Measurements from ENCODE around the gene C1QBP.

The C1QBP gene, protein sequence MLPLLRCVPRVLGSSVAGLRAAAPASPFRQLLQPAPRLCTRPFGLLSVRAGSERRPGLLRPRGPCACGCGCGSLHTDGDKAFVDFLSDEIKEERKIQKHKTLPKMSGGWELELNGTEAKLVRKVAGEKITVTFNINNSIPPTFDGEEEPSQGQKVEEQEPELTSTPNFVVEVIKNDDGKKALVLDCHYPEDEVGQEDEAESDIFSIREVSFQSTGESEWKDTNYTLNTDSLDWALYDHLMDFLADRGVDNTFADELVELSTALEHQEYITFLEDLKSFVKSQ

DNA sequence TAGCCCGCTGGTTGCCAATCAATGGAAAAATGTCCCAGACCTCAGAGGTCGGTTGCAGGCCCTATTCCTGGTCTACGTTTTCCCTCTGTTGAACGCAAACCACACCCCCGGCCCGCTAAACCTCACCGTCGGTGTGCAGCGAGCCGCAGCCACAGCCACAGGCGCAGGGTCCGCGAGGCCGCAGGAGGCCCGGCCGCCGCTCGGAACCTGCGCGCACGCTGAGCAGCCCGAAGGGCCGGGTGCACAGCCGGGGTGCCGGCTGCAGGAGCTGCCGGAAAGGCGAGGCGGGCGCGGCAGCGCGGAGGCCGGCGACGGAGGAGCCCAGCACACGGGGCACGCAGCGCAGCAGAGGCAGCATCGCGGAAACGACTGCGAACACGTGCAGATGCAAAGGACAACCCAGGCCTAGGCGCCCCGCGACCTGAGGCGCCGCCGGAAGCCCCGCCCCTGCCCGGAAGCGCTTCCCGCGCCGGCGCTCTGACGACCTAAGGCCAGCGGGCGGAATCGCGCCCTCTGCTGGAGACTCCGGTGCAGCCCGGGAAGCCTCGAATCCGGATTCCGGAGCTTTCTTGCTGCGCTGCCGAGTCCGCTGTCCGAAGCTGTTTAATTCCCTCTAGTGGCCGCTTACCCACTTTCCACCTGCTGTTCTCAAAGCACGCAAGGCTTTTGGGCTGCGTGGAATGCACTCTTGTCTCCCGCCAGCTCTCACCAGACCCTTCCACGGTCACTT is at the start of gene C1QBP:
Gene C1QBP (minus strand): TSS at position 440 of the 730 bp plus-strand sequence. CDS start 82 bp downstream, at position 358.
- no peak for FAIRE-seq

DNA sequence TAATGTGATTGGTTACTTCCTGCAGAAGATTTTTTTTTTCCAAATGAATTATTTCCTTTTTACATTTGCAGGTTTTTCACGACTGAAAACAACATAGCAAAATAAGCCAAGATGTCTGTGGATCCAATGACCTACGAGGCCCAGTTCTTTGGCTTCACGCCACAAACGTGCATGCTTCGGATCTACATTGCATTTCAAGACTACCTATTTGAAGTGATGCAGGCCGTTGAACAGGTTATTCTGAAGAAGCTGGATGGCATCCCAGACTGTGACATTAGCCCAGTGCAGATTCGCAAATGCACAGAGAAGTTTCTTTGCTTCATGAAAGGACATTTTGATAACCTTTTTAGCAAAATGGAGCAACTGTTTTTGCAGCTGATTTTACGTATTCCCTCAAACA is 49.8 kb upstream of the C1QBP start:
- no peak for FAIRE-seq

GRCh38 chr17:5486206-5487124 is 47.5 kb upstream of the C1QBP start, which contains the start of gene MIS12:
Gene MIS12, plus strand, starts transcription at chr17:5486566. Its CDS starts 2,297 bp downstream, at chr17:5488863.
- no peak for FAIRE-seq

- no peak for FAIRE-seq
Measured at GRCh38 chr17:5485270-5486205, 46.6 kb upstream of the C1QBP start, which contains the start of gene DERL2. Gene DERL2, minus strand, starts transcription at chr17:5486178. Its CDS starts 17 bp downstream, at chr17:5486161.

DNA sequence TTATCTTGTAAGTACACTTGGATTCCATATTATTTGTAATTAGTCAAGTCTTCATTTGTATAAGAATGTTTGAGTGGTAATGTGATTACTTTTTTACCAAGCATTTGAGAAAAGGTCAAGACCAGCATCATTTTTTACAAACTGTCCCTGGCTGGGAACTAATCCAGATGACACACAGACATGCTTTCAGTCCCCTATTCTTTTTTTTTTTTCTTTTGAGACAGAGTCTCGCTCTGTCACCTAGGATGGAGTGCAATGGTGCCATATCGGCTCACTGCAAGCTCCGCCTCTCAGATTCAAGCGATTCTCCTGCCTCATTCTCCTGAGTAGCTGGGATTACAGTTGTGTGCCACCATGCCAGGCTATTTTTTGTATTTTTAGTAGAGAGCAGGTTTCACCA is 42.5 kb upstream of the C1QBP start:
- FAIRE-seq, result peak; percentile 21

- FAIRE-seq, result no peak
Measured at GRCh38 chr17:5480962-5481361, 42.0 kb upstream of the C1QBP start.

DNA sequence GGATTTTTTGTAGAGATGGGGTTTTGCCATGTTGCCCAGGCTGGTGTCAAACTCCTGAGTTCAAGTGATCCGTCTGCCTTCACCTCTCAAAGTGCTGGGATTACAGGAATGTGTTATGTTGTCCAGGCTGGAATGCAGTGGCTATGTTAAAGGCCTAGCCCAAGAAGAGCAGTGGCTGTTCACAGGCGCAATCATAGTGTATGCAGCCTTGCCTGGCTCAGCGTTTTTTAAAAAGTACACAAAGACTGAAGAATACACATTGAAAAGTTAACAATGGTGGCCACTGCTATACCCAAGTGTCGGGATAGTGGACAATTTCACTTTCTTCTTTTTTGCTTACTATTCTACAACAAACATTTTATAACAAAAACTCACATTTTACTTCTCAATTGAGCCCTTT is 40.0 kb upstream of the C1QBP start:
- no peak for FAIRE-seq

GRCh38 chr17:5473906-5474305 is 35.0 kb upstream of the C1QBP start:
- no peak for FAIRE-seq

DNA sequence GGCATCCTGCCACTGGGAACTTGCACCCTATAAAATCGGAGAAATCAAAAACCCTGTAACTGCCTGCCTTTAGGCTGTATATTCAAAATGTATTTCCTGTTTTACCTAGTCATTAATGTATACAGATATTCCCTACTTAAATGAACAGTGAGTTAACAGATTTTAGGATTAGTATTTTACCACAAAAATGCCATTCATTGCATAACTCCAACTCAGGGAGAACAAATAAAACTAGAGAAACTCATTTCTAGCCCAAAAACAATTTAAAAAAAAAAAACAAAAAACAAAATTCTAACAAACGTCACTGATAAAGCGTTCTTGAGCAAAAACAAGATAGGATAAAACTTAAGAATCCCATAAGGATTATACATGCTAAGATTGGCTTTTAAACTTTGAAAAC is 33.6 kb upstream of the C1QBP start:
- no peak for FAIRE-seq

- FAIRE-seq, result no peak
Measured at GRCh38 chr17:5468075-5468473, 29.1 kb upstream of the C1QBP start.

GRCh38 chr17:5467416-5467815 is 28.5 kb upstream of the C1QBP start:
- no peak for FAIRE-seq

DNA sequence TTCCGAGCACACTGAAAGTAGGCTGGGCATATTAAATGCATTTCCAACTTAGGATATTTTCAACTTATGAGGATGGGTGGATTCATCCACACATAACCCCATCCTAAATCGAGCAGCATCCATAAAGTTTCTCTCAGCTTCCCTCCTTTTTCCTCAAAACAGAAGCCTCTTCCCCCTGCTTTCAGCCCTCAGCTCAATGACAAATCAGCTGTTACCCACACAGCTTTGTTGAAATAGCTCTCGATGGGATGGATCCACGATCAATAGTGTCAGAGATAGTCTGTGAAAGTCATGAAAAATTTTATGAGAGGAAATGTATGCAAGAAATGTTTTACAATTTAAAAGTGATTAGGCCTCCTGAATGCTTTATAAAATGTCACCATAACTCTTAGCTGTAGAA is 27.3 kb upstream of the C1QBP start:
- FAIRE-seq, result no peak

DNA sequence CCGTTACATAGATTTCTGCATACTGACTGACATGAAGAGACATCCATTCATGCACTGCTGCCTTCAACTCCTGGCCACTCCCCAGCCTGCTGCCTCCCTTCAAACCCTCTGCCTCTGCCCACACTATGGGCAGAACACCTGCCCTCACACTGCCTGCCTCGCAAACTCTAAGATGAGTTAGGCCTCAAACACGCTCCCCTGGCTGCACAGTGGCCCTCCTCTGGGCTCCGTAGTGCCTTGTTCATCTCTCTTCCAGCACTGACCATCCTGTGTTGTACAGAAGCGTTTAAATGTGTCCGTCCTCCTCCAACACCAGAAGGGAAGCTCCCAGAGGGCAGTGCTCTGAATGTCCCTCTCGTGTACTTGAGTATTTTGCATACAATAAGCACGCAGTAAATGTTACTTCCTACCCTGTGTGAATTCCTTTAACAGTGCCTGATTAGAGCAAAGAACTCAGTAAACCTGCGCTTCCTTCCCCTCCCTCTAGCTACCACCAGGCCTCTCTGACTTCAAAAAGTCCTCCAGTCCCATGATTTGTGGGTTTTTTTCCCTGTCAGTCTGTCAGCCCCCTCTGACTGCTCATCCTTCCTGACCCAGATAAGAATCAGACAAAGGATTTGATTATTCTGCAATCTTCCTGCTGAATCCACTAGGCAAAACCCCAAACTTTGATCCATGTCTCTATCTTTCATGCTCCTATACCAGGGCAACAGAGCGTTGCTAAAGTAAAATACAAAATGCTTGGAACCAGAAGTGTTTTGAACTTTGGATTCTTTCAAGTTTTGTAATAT is 26.0 kb upstream of the C1QBP start:
- FAIRE-seq, result no peak

GRCh38 chr17:5446786-5447185 is 7.8 kb upstream of the C1QBP start:
- FAIRE-seq, result no peak

- no peak for FAIRE-seq
Measured at GRCh38 chr17:5444209-5444608, 5.3 kb upstream of the C1QBP start.

DNA sequence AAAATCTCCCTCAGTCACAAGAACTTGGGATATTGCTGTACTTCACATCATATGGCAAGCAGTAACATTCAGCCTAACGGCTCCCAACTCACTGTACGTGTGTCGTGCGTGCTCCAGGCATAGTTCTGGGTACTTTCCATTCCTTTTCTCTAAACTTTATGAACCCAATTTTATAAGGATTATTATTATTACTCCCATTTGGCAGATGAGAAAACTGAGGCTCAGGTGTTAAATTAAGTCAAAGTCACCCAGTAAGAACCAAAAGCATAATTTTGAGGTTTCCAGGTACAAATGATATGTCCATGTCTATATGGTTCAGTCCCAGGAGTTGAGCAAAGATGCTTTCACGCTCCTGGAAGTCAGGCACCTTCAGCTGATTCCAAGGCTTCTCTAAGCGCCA is 4.8 kb upstream of the C1QBP start:
- no peak for FAIRE-seq

DNA sequence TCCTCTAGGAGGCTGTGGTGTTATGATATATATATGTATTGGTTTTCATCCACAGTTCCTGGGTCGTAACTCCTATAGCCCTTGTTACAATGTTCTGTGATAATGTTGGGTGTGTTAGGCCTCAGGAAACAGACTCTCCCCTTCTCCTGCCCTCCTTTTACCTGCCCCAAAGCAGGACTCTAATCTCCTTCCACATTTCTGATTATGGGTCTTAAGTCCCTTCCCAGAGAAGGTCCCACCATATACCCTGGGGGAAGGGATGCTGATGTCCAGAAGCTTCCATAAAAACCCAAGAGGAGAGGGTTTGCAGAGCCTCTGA is 450 bp upstream of the C1QBP start:
- no peak for FAIRE-seq

GRCh38 chr17:5437721-5438317 is 1.1 kb downstream of the C1QBP start:
- no peak for FAIRE-seq

GRCh38 chr17:5435781-5436315 is 3.1 kb downstream of the C1QBP start:
- peak; percentile 85 for FAIRE-seq

DNA sequence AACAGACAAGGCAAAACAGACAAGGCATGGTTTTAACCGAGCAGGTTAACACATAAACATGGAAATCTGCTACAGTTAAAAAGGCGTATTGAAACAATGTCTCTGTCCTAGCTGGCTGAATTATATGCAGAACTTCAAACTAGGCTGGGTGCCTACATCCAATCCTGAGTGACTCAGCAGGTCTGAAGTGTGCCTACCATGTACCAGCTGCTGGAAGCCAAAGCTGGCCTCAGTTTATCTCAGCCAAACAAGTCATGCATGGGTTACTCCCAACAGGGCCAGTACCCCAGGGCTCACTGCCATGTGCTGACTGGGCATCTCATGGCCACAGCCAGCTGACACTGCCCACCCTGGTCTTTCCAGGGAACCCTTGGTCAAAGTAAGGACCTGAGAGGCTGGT is 4.0 kb downstream of the C1QBP start:
- FAIRE-seq, result no peak
